Right lobe of liver (tissue), 6 donors: Measurements from ENCODE around the gene WASL. TPM values are rescaled to one million over a fixed set of nuclear protein-coding genes. Genes with fewer than 3 reads are reported as not detected.

ENCODE experiments used
- ATAC-seq, 4 donors: fragments of 200-7000 bp; cut with Tn5 transposase; one replicate each; pipeline ENCODE4 v1.9.1; 2020; ENCODE audit warnings: mild to moderate bottlenecking in 4 of 4, moderate library complexity in 4 of 4
- DNase-seq, 3 donors: peaks; one replicate each; pipeline ENCODE4 v3.0.0-alpha.2; 2020
- H3K27ac ChIP-seq, 3 donors: fragments of 200-600 bp; one replicate each; pipeline ENCODE4 v1.8.0; 2022
- H3K27me3 ChIP-seq, 2 donors: fragments of 200-600 bp; one replicate each; pipeline ENCODE4 v1.8.0; 2022
- H3K36me3 ChIP-seq, 4 donors: fragments of 200-600 bp; sonication (generic) in 1 of 4; one replicate each; pipeline versions ENCODE4 v1.5.1 to v1.8.0; 2017 to 2022; ENCODE audit warnings: control low read depth in 1 of 4
- H3K4me1 ChIP-seq, 4 donors: fragments of 200-600 bp; sonication (generic) in 1 of 4; one replicate each; pipeline versions ENCODE4 v1.5.1 to v1.8.0; 2017 to 2022; ENCODE audit warnings: control low read depth in 1 of 4
- H3K4me3 ChIP-seq, 3 donors: fragments of 200-600 bp; one replicate each; pipeline ENCODE4 v1.8.0; 2022
- H3K9me3 ChIP-seq, 4 donors: fragments of 200-600 bp; sonication (generic) in 1 of 4; one replicate each; pipeline versions ENCODE4 v1.5.1 to v1.8.0; 2017 to 2022; ENCODE audit warnings: control low read depth in 1 of 4
- POLR2A ChIP-seq: fragments of 450-650 bp; IDR thresholded peaks from one replicate; pipeline ENCODE4 v1.6.1; 2017; ENCODE audit warnings: antibody characterized with exemption, mild to moderate bottlenecking
- WGBS: methylation state at CpG from one replicate; pipeline ENCODE4 v1.1.6; 2018; ENCODE audit warnings: low coverage, low lambda C conversion rate; ENCODE audit not compliant: insufficient coverage; ENCODE audit errors: missing lambda C conversion rate; 5-methylcytosine and 5-hydroxymethylcytosine counted together
- intact Hi-C, 2 donors: fragments of 100-400 bp; cut with DNase I; formaldehyde crosslinking; loops; one replicate each; pipeline versions ENCODE4 v1.11.2 to v1.14.1; 2022
- total RNA-seq, 6 experiments: library from RNA; depleted of rRNA in 2 of 6; stranded (reverse); fragments of >200 nt in 2 of 6; fragmentation: NEBNext Ultra II Directional in 3 of 6; extraction: Animal tissue kit (Norgen Biotek cat#: 25700) in 3 of 6; gene quantifications; one replicate each; pipeline versions ENCODE4 v1.1.0 to v1.2.4, GENCODE V29; 2016 to 2023
- TF ChIP-seq, protein P1 (sequence below), 4 donors: fragments of 200-600 bp in 3 of 4; fragments of 450-650 bp in 1 of 4; IDR thresholded peaks; one replicate each; pipeline versions ENCODE4 v1.5.1 to v1.8.0; 2016 to 2022; ENCODE audit warnings: antibody characterized with exemption in 4 of 4, mild to moderate bottlenecking in 2 of 4
- donor health status: DM: no; HTN: yes; CAD: no.
- donor health status: DM: no; HTN: no; CAD: no.
- donor health status: DM: no; HTN: no; CAD: no.
- donor health status: DM: no; HTN: yes; CAD: no.
- donor health status: DM: no; HTN: yes; CAD: no.

Gene WASL
- total RNA-seq, 6 experiments from 2014 or later = 20.6 to 26.7 (median 24.8) TPM

DNA sequence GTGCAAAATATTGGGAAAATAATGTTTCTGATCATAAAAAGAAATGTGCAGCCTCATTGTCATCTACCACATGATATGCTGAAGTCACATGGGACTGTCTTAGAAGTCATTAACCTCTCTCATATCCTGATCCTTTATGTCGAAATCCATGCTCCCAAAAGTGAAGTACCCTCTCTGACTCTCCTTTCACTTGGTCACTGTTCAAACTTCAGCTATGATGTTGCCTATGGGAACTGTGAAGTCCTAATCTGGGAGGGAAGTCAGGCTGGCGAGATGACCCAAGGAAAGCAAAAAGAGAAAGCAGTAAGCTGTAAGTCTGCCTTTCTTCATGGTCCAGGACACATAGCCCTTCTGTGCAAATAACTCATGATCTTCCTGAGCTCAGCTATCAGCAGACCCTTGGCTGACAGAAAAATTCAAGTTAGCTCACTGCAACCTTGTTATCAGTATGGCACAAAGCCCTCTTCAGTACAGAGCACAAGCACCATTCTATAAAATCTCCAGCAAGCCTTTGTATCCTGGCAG, 29.5 kb downstream of the WASL start:
- no peak overlapping the region for H3K27ac ChIP-seq
- ATAC-seq = peak; percentile 20 to 63 (median 53)
- intact Hi-C loops = no loop called here
- no peak overlapping the region for H3K4me3 ChIP-seq
- DNase-seq = no peak
- peaks cover 0 to 37% (median 19%) of the 10 kb centered on the region in 4 donors for H3K4me1 ChIP-seq
- H3K27me3 ChIP-seq = no peaks in the 10 kb centered on the region
- TF ChIP-seq, protein P1, sequence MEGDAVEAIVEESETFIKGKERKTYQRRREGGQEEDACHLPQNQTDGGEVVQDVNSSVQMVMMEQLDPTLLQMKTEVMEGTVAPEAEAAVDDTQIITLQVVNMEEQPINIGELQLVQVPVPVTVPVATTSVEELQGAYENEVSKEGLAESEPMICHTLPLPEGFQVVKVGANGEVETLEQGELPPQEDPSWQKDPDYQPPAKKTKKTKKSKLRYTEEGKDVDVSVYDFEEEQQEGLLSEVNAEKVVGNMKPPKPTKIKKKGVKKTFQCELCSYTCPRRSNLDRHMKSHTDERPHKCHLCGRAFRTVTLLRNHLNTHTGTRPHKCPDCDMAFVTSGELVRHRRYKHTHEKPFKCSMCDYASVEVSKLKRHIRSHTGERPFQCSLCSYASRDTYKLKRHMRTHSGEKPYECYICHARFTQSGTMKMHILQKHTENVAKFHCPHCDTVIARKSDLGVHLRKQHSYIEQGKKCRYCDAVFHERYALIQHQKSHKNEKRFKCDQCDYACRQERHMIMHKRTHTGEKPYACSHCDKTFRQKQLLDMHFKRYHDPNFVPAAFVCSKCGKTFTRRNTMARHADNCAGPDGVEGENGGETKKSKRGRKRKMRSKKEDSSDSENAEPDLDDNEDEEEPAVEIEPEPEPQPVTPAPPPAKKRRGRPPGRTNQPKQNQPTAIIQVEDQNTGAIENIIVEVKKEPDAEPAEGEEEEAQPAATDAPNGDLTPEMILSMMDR (IDR thresholded peaks at IDR 0.05) = no peak
- TF ChIP-seq POLR2A = no peak
- H3K36me3 ChIP-seq = no peaks in the 10 kb centered on the region
- WGBS = 27% methylated on average over 2 of the region's 2 CpGs
- H3K9me3 ChIP-seq = no peaks in the 10 kb centered on the region

DNA sequence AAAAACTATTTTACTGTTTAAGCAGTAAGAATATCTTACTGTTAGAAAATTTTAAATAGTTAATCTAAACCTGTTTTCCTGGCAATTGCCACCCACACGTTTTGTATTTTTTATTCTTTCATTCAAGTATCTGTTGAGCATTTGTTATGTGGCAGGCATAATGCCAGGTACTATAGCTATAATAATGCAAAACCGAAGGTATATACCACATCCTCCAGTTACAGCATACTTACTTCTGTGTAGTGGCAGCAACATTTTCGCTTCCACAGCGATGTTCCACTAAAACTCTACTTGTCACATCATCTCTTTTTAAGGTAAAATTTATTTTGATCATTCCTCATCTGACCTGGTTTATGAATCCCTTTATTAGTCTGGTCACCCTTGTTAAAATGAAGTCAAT, 30.0 kb downstream of the WASL start:
- Histone ChIP-seq H3K36me3 (no peaks in the 10 kb centered on the region), H3K4me1 (peaks cover 0 to 32% (median 17%) of the 10 kb centered on the region in 4 donors), H3K27me3 (no peaks in the 10 kb centered on the region), H3K9me3 (no peaks in the 10 kb centered on the region), H3K4me3 (no peak overlapping the region), H3K27ac (no peak overlapping the region)
- 65% methylated on average over 4 of the region's 4 CpGs for WGBS
- no peak for DNase-seq
- intact Hi-C loops = no loop called here
- no peak for TF ChIP-seq POLR2A
- TF ChIP-seq, protein P1 (IDR thresholded peaks at IDR 0.05) = no peak
- ATAC-seq = no peak

DNA sequence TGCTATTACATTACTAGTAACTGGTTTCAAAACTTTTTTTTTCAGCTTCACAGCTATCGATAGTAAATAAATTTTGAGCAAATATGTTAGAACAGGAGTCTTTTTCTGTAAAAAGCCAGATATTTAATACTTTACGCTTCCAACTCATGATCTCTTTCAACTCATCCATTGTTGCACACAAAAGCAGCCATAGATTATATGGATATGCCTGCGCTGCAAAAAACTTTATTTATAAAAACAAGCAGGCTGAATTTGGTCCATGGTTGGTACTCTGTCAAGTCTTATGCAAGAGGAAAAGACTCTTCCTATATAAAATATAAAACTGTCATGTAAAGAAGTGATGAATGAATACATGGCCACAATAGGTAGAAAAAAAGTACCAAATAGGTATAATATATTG, 31.1 kb downstream of the WASL start:
- intact Hi-C loops = no loop called here
- H3K27ac ChIP-seq = no peak overlapping the region
- ATAC-seq = no peak

DNA sequence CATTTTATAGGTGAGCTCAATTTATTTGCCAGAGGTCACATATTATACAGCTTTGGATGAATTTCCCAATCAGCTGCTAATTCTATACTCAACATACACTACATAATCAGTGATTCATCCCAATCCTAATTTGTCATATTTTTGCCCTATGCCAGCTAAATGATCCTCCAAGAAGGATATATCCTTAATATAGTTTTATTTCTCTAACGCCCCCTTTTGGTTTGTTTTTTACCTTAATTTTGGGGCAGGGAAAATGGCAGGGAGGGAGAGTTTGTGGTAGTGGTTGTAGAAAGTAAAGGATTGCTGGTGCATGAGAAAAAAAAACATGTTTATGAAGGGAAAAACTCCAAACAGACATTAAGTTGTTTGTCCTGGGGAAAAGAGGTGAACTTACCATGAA, 31.9 kb downstream of the WASL start:
- no peaks in the 10 kb centered on the region for H3K36me3 ChIP-seq
- peaks cover 2 to 27% (median 10%) of the 10 kb centered on the region in 4 donors for H3K4me1 ChIP-seq
- 89% methylated on average over 1 of the region's 1 CpG for WGBS
- intact Hi-C loops = no loop called here
- DNase-seq (no peak), ATAC-seq (no peak)
- no peak for TF ChIP-seq POLR2A
- TF ChIP-seq, protein P1 (IDR thresholded peaks at IDR 0.05) = no peak
- H3K27ac ChIP-seq = no peak overlapping the region
- H3K27me3 ChIP-seq = no peaks in the 10 kb centered on the region
- H3K9me3 ChIP-seq = no peaks in the 10 kb centered on the region
- H3K4me3 ChIP-seq = no peak overlapping the region

More for the DNA sequence above, 31.1 kb downstream of the WASL start:
- TF ChIP-seq POLR2A = no peak
- TF ChIP-seq, protein P1 (IDR thresholded peaks at IDR 0.05) = no peak
- Histone ChIP-seq H3K4me3 (no peak overlapping the region), H3K36me3 (no peaks in the 10 kb centered on the region), H3K27me3 (no peaks in the 10 kb centered on the region), H3K9me3 (no peaks in the 10 kb centered on the region), H3K4me1 (peaks cover 0 to 22% (median 12%) of the 10 kb centered on the region in 4 donors)
- no peak for DNase-seq
- WGBS = 89% methylated on average over 3 of the region's 3 CpGs
